ENCODE measurements around the gene AMPH.
"Not testable (repeated sequence)": the region's sequence is repeated elsewhere in the genome, so short reads cannot be mapped to it uniquely, and the experiment has no call there.

AMPH gene

DNA sequence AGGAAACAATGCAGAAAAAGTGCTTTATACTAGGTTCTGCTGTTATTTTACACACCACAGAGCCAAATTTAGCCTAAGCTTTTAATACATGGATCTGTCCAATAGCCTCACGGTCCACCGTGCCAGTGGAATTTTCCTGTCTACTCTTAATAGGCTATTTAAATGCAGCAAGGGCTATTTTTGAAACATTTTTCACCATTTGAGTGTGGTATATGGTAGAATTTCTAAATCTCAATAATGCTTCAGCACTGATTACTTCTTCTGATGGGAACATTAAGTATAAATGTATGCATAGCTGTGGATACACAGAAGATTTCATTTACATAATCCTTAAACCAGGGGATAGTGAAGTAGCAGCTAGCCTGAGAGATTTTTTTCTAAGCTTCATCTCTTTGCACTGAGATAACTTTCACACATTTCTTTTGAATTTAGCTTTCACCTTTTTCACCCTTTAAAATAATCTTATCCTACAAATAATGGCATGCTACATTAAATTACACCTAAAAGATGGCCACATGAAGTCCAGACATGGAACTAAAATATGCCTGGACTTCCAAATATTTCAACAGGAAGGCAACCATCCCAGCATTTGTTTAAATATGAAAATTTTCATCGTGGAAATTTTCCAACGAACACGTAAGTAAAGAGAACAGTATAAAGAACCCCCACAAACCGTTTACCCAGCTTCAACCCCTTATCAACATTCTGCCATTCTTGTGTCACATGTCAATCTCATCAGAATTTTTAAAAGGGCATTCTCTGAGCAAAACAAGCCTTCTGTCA lies 45.4 kb downstream of the AMPH start:
- Mint-ChIP-seq H3K4me1 (ENCODE audit: low read depth) (no peaks in the 10 kb centered on the region), H3K36me3 (ENCODE audit: low read depth) (no peaks in the 10 kb centered on the region), H3K9me3 (no peaks in the 10 kb centered on the region), H3K27me3 (ENCODE audit: low read depth) (no peaks in the 10 kb centered on the region), H3K27ac (no peak overlapping the region), H3K4me3 (no peak overlapping the region)
- DNase-seq (ENCODE audit: low spot score): no peak

DNA sequence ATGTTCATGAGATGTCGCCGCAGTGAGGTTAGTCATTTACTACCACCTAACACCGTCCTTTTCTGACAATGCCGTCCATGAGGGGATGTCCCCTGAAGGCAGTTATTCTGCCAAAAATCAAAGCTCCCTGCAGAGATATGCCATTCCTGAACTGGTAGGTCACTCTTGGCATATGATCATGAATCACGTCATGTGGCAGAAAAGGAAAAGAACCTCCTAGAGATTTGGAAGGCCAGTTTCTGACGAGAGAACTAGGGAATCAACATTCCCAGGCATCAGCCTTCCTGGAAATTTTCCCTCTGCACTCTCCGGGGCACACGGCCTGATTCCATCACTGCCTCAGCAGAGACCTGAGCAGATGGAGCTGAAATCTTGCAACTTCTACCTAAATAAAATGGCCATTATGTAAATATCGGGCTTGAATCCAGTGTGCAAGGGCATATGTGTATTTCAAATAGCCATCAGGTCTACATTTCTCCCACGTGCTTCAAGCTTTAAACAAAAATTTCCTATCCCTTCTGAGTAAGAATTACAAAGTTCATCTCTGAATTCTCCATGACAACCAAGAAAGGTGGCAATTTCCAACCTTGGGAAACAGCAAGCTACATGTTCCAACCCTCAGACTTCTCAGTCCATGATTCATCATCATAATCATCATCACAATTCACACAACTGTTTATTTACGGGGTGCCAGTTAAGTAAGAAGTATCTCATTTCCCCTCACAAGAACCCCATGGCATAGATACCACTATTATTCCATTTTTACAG lies 46.5 kb downstream of the AMPH start:
- Mint-ChIP-seq H3K4me1 (ENCODE audit: low read depth) (no peaks in the 10 kb centered on the region), H3K36me3 (ENCODE audit: low read depth) (no peaks in the 10 kb centered on the region), H3K27ac (no peak overlapping the region), H3K4me3 (no peak overlapping the region), H3K9me3 (no peaks in the 10 kb centered on the region), H3K27me3 (ENCODE audit: low read depth) (no peaks in the 10 kb centered on the region)
- no peak for DNase-seq (ENCODE audit: low spot score)

DNA sequence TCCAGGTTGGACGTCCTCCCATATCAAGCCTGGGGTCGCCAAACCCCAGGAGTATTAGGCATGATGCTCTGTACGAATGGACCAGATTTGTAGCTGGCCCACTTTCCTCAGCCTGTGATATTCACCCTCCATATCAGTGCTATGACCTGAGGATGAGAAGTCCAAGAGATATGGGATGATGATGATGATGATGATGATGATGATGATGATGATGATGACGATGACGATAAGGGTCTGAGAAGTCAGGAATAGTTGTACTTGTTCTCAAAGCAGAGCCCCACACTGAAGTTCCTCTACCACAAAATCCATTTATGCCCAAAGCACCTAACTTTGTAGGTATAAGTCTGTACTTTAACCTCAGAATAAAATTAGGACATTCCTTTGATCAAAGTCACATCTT lies 50.7 kb downstream of the AMPH start:
- Mint-ChIP-seq H3K27me3 (ENCODE audit: low read depth) (no peaks in the 10 kb centered on the region), H3K36me3 (ENCODE audit: low read depth) (no peaks in the 10 kb centered on the region), H3K9me3 (peaks cover 9% of the 10 kb centered on the region), H3K4me3 (no peak overlapping the region), H3K27ac (no peak overlapping the region), H3K4me1 (ENCODE audit: low read depth) (no peaks in the 10 kb centered on the region)
- DNase-seq (ENCODE audit: low spot score): no peak

DNA sequence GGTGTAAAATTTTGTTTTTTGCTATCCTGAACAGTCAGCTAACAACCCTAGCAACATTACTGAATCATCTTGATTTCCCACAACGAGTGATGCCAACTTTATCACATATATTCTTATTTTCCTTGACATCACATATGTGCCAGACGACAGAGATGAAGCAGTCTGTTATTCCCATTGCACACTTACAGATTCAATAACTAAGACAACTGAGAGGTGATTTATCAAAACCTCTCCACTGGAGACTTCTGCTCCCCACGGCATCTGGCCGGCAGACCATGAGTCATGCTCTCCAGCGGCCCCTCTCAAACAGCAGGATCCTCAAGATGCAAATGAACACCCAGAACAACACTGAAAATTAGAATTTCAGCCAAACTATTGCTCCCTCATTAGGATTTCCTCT lies 57.1 kb downstream of the AMPH start:
- Mint-ChIP-seq H3K9me3 (peaks cover 11% of the 10 kb centered on the region), H3K4me3 (no peak overlapping the region), H3K27ac (no peak overlapping the region), H3K36me3 (ENCODE audit: low read depth) (no peaks in the 10 kb centered on the region), H3K4me1 (ENCODE audit: low read depth) (no peaks in the 10 kb centered on the region), H3K27me3 (ENCODE audit: low read depth) (no peaks in the 10 kb centered on the region)
- DNase-seq (ENCODE audit: low spot score): no peak

DNA sequence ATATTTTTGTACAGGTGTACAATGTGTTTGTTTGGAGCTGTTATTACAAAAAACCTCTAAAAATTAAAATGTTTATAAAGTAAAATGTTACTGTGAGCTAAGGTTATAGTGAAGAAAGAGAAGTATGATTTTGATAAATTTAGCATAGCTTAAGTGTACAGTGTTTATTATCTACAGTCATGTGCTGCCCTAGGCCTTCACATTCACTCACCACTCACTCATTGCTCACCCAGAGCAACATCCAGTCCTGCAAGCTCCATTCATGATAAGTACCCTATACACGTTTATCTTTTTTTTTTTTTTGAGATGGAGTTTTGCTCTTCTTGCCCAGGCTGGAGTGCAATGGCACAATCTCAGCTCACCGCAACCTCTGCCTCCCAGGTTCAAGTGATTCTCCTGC lies 59.6 kb downstream of the AMPH start:
- H3K4me1 Mint-ChIP-seq (ENCODE audit: low read depth); H3K27ac Mint-ChIP-seq; H3K36me3 Mint-ChIP-seq (ENCODE audit: low read depth); DNase-seq (ENCODE audit: low spot score); H3K27me3 Mint-ChIP-seq (ENCODE audit: low read depth); H3K4me3 Mint-ChIP-seq: not testable (repeated sequence)
- peaks cover 11% of the 10 kb centered on the region for H3K9me3 Mint-ChIP-seq

DNA sequence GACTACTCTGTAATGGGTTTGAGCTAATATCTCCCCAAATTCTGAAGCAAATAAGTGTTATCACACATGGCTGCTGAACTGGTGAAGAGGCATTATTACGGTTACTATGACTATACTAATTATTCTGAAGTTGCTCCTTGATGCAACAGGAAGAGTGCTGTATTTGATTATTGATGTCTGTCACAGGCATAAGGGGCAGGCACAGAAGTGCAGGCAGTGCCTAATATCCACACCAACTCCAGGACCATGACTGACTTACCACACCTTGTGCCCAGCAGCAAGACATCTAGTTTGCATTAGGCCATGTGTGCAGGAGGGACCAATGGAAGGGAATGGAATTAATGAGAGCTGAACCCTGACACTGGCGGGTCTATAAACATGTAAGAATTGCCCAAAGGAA lies 62.7 kb downstream of the AMPH start:
- Mint-ChIP-seq H3K27me3 (ENCODE audit: low read depth) (peaks cover 4% of the 10 kb centered on the region), H3K36me3 (ENCODE audit: low read depth) (no peaks in the 10 kb centered on the region)
- no peak for DNase-seq (ENCODE audit: low spot score)

DNA sequence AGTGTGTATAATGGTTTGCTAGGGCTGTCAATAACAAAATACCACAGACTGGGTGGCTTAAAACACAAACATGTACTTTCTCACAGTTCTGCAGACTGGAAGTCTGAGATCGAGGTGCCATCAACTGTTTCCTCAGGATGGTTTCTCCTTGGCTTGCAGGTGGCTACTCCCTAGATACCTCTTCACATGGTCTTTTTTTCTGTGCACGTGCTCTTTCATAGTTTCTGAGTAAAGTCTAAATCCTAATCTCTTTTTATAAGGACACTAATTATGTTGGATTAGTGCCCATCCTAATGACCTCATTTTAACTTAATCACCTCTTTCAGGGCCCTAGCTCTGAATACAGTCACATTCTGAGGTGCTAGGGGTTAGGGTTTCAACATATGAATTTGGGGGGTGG lies 65.9 kb downstream of the AMPH start:
- Mint-ChIP-seq H3K36me3 (ENCODE audit: low read depth) (no peaks in the 10 kb centered on the region), H3K4me3 (no peak overlapping the region), H3K9me3 (no peaks in the 10 kb centered on the region), H3K27me3 (ENCODE audit: low read depth) (peaks cover 9% of the 10 kb centered on the region), H3K4me1 (ENCODE audit: low read depth) (no peaks in the 10 kb centered on the region), H3K27ac (no peak overlapping the region)
- no peak for DNase-seq (ENCODE audit: low spot score)

More for the DNA sequence above, 62.7 kb downstream of the AMPH start:
- Mint-ChIP-seq H3K27ac (no peak overlapping the region), H3K4me3 (no peak overlapping the region), H3K9me3 (no peaks in the 10 kb centered on the region), H3K4me1 (ENCODE audit: low read depth) (no peaks in the 10 kb centered on the region)

DNA sequence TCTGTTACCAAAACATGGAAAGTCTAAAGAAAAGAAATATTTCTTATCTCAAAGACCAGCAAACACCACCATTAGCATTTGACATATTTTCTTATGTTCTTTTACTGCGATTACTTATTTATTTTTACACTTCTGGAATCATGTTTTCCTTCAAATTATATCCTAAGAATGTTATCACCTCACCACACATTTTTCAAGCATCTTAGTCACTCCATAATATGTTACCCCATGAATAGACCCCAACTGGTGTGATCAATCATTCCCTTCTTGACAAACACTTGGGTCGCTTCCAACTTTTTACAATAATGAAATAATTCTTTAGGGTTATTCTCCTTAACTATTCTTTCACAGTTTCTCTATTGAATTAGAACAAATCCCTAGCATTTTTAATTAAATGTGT lies 67.4 kb downstream of the AMPH start:
- Mint-ChIP-seq H3K27me3 (ENCODE audit: low read depth) (peaks cover 9% of the 10 kb centered on the region), H3K4me1 (ENCODE audit: low read depth) (no peaks in the 10 kb centered on the region), H3K4me3 (no peak overlapping the region), H3K9me3 (no peaks in the 10 kb centered on the region), H3K27ac (no peak overlapping the region), H3K36me3 (ENCODE audit: low read depth) (no peaks in the 10 kb centered on the region)
- DNase-seq (ENCODE audit: low spot score): no peak

DNA sequence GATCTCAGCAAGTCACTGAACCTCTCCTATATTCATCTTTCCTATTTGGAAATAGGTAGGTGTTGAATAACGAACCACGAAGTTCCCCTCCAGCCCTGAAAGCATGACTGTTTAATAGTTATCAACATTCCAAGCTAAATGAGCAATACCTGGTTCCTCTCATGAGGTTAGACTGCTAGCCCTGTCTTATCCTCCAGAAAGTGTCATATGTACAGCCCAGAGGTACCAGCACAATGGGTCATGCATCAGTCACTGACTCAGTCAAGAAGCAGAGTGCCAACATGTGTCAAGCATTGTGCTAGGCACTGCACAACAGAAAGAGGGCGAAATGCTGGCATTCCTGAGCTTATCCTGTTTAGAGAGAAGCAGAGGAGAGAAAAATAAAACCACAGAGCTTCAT lies 70.0 kb downstream of the AMPH start:
- Mint-ChIP-seq H3K27me3 (ENCODE audit: low read depth) (peaks cover 8% of the 10 kb centered on the region), H3K27ac (no peak overlapping the region), H3K4me3 (no peak overlapping the region), H3K4me1 (ENCODE audit: low read depth) (no peaks in the 10 kb centered on the region), H3K36me3 (ENCODE audit: low read depth) (no peaks in the 10 kb centered on the region), H3K9me3 (no peaks in the 10 kb centered on the region)
- no peak for DNase-seq (ENCODE audit: low spot score)

DNA sequence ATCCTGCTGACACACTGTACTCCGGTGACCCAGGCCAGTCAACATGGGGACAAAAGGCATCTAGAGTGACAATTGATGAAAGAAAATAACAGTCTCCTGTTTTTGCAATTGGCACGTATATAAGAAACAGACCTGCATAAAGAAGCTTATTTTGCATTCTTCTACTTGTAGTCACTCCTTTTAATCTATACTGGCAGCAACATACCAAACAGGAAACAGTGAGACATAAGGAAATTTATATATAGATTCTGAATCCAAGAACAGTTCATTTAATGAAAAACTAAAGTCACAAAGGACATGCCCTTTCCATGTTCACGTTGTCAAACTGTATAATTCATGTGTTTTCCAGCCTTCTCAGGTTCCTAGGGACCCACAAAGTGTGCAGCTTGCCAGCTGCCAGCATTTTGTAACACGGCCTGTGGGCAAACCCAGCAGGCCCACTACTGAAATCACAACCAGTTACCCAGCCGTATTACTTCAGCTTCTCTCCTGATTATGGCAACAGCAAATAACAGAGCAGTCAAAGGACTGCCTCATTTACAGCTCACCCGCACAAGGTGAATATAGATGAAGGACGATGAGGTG lies 72.3 kb downstream of the AMPH start:
- Mint-ChIP-seq H3K4me3 (no peak overlapping the region), H3K27ac (no peak overlapping the region), H3K9me3 (no peaks in the 10 kb centered on the region), H3K36me3 (ENCODE audit: low read depth) (no peaks in the 10 kb centered on the region), H3K4me1 (ENCODE audit: low read depth) (no peaks in the 10 kb centered on the region), H3K27me3 (ENCODE audit: low read depth) (peaks cover 5% of the 10 kb centered on the region)
- no peak for DNase-seq (ENCODE audit: low spot score)

DNA sequence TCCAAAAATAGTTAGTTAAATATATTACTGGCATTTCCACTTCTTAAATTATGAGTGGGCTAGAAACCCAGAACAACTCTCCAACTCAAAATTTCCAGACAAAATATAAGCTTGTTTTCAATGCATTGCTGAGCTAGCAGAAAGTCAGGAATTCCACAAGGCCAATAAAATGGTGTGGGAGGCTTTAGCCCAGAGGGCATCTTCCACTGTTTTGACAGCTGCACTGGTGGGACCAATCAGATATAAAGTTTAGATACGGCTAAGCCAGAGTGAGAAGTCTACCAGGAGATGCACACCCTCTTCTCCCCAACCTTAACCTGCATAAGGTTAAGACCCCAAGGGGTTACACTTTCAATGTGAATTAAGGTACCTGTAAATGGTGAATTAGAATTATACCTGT lies 76.6 kb downstream of the AMPH start:
- Mint-ChIP-seq H3K9me3 (no peaks in the 10 kb centered on the region), H3K4me3 (no peak overlapping the region), H3K4me1 (ENCODE audit: low read depth) (no peaks in the 10 kb centered on the region), H3K27me3 (ENCODE audit: low read depth) (peaks cover 4% of the 10 kb centered on the region), H3K36me3 (ENCODE audit: low read depth) (no peaks in the 10 kb centered on the region), H3K27ac (no peak overlapping the region)
- DNase-seq (ENCODE audit: low spot score): no peak

DNA sequence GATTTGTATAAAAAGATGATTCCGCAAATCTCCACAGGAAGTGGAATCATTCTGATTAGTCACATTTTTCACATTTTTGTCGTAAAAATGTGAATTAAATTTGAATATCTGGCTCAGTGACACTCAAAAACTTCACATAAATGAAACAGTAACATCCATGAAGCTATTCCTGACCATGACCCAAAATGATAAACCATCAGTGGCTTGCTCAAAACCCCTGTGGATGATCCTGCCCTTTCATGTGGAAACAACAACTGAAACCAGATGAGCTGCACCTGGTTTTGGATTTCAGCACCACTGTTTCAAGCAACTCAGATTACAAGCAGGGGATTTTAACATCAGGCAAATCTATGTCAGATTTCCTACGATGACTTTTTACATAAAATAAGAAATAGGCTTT lies 80.3 kb downstream of the AMPH start:
- H3K9me3 Mint-ChIP-seq: no peaks in the 10 kb centered on the region
- no peak for DNase-seq (ENCODE audit: low spot score)
- peaks cover 2% of the 10 kb centered on the region for H3K4me1 Mint-ChIP-seq (ENCODE audit: low read depth)
- peaks cover 9% of the 10 kb centered on the region for H3K27me3 Mint-ChIP-seq (ENCODE audit: low read depth)
- H3K27ac Mint-ChIP-seq: no peak overlapping the region
- H3K36me3 Mint-ChIP-seq (ENCODE audit: low read depth): no peaks in the 10 kb centered on the region
- no peak overlapping the region for H3K4me3 Mint-ChIP-seq

DNA sequence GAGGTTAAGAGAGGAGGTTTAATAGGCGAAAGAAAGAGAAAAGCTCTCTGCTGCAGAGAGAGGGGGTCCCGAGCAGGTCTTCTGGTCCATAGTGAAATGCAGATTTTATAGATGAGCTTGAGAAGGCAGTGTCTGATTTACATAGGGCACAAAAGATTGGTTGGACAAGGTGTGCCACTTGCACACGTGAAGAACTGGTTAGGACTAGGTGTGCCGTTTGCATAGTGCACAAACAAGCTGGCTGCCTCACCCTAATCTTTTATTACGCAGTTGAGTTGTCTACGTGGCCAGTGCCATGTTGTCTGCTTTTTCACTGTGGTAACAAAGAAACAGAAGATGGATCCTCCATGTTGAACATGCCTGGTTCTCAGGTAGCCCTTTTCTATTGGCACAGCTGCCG lies 82.6 kb downstream of the AMPH start:
- Mint-ChIP-seq H3K27me3 (ENCODE audit: low read depth) (peaks cover 9% of the 10 kb centered on the region), H3K4me3 (no peak overlapping the region), H3K36me3 (ENCODE audit: low read depth) (no peaks in the 10 kb centered on the region), H3K27ac (no peak overlapping the region), H3K4me1 (ENCODE audit: low read depth) (peaks cover 2% of the 10 kb centered on the region), H3K9me3 (no peaks in the 10 kb centered on the region)
- no peak for DNase-seq (ENCODE audit: low spot score)

DNA sequence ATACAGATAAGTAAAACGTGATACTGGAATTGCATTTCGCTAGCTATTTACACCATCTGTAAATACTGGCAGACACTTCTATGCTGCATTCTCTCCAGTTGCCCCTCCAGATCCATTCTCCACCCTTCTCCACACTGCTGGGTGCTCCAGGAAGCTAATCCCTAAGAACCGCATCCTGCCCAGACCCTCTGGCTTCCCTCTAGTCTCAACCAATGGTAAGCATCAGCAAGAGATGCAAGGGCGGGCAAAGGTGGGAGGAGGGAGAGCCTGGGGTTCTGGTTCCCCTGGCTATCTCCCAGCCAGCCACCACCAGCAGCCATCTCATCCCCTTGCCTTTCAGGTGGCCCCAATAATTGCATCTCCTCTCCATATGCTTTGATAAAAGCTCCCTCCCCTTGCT lies 84.4 kb downstream of the AMPH start:
- no peak for DNase-seq (ENCODE audit: low spot score)
- peaks cover 2% of the 10 kb centered on the region for H3K4me1 Mint-ChIP-seq (ENCODE audit: low read depth)
- H3K27me3 Mint-ChIP-seq (ENCODE audit: low read depth): peaks cover 6% of the 10 kb centered on the region
- no peak overlapping the region for H3K4me3 Mint-ChIP-seq
- no peaks in the 10 kb centered on the region for H3K9me3 Mint-ChIP-seq
- H3K36me3 Mint-ChIP-seq (ENCODE audit: low read depth): no peaks in the 10 kb centered on the region
- H3K27ac Mint-ChIP-seq: no peak overlapping the region
